Retinal pigment epithelial cell (primary cell): ENCODE measurements around the gene TCF7.

Source experiments
- DNase-seq: peaks from one replicate; pipeline ENCODE4 v3.0.0-alpha.2; 2010; ENCODE audit warnings: low read depth
- H3K4me3 ChIP-seq: 2 replicates; pipeline ENCODE4 v1.5.1; 2011; ENCODE audit warnings: mild to moderate bottlenecking, low read length, control low read depth, moderate library complexity
- TF ChIP-seq, protein P1 (sequence below): conservative IDR thresholded peaks from 2 replicates; pipeline ENCODE4 v1.5.1; 2011; ENCODE audit warnings: low read depth, low read length, control low read depth, inconsistent platforms

Gene TCF7

DNA sequence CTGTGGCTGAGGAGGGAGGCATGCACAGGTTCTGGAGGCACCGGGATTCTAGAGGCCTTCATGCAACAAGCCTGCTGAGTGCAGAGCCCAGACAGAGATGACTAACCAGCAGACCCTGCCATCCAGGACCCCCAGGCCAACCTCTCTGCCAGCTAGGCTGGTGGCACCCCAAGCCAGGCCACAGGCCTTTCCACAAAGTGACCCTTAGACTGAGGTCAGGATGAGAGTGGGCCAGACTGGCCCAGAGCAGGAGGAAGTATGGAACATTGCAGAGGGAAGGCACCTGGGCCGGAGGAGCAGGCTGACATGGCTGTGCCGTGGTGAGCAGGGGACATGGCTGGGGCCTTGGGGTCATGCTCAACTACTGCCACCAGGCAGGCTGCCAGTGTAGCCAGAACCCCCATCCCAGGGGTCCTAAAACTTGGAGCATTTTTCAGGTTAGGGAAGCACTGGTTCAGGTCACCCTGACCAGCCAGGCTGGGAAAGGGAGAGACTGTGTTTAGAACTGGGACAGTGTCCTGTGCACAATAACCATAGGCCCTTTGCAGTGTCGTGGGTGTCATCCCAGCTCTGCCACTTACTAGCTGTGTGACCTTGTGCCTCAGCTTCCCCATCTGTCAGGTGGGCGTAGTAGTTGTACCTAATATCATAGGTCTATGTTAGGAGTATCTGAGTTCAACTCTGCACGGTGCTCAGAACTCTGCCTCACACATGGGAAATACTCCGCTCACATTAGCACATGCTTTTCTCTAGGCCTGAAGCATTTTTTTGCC is 17.3 kb downstream of the TCF7 start:
- no peak overlapping the region for H3K4me3 ChIP-seq
- DNase-seq, result no peak
- TF ChIP-seq, protein P1, sequence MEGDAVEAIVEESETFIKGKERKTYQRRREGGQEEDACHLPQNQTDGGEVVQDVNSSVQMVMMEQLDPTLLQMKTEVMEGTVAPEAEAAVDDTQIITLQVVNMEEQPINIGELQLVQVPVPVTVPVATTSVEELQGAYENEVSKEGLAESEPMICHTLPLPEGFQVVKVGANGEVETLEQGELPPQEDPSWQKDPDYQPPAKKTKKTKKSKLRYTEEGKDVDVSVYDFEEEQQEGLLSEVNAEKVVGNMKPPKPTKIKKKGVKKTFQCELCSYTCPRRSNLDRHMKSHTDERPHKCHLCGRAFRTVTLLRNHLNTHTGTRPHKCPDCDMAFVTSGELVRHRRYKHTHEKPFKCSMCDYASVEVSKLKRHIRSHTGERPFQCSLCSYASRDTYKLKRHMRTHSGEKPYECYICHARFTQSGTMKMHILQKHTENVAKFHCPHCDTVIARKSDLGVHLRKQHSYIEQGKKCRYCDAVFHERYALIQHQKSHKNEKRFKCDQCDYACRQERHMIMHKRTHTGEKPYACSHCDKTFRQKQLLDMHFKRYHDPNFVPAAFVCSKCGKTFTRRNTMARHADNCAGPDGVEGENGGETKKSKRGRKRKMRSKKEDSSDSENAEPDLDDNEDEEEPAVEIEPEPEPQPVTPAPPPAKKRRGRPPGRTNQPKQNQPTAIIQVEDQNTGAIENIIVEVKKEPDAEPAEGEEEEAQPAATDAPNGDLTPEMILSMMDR, result no peak

DNA sequence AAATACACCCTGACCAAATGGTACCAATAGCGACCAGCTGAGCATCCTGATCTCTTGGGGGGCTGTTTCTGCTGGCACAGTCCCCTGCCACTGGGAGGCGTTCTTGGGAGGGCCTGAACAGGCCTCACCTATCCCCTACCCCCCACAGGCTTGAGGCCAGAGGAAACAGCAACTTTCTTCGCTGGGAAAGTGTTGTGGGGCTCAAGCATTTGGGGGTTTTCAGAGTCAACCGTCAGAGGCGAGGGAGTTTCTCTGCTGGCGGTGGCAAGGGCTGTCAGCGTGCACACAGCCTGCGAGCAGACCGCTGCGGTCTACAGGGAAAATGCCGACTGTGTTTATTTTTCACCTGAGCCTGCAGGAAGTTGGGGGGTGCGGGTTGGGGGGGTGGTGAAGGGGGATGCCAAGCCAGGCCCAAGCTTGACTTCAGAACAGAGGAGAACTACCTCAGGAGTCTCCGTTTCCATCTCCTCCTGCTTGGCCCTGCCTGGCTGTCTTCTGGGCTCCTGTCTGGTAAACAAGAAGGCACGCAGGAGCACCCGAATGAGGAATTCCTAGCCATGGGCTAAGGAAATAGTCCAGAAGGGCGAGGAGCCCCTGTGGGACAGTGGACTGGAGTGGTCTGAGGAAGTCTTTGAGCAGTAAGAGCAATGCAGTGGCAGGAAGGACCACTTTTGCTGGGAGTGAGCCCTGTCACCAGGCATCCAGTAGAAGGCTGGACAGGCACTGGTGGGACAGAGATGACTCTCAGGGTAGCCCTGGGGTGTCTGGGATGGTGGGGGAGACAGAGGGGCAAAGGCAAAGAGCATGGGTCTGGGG is 18.1 kb downstream of the TCF7 start:
- DNase-seq, result no peak
- no peak overlapping the region for H3K4me3 ChIP-seq
- TF ChIP-seq, protein P1, result peak; percentile 17

DNA sequence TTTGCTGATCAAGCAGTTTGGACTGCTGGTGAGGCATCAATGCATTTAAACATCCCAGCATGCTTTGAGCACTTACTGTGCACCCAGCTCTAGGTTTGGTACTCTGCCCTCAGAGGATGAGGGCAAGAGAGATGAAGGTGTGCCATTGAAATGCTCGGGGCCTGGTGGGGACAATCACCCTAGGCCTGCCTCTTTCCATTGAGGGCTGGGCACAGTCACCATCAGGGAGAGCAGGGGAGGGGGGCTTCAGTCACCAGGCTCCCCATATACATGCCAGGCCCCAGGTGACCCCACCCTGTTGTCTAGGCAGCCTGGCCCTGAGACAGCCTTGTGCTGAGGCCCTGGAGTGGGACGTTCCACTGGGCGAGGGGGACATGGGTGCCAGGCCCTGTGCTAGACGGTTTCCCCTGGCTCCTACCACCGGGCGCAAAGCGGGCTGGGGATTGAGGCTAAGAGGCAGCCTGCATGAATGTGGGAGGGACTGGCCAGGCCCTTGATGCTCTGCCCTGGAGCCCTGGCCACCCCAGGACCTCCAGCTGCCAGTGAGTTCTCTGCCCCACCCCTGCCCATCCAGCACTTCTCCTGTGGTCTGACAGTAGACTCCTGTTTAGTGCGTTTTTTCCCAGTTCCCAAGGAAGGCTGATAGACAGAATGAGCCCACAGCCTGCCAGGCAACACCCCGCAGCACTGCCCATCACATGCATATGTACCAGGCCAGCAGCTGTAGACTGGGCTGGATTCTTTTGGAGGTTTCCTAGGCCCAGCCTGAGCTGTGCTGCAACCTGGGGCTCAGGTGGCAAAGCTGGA is 18.9 kb downstream of the TCF7 start:
- no peak overlapping the region for H3K4me3 ChIP-seq
- DNase-seq, result no peak
- TF ChIP-seq, protein P1, result no peak

DNA sequence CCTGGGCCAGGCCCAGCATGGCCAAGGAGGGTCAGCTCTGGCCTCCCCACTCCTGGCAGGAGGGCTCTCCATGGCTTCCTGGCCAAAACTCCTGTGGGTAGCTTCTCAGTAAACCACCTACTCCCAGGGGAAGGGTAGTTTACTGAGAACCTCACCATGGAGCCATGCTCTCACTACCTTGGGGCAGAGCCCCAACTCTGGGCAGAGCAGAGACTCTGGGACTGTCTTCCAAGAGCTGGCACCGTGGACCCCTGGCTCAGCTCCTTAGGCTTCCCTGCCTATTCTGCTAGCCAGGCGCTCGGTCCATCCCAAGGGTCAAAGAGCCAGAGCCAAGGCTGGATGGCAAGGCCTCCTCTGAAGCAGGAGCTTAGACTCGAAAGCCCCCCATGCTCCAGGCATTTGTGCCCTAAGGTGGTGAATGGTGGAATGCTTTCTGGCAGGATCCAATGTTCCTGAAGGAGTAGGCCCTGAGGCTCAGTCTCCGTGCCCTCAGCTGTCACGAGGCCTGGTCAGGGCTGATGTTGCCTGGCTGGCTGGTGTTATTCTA is 19.6 kb downstream of the TCF7 start:
- TF ChIP-seq, protein P1, result no peak
- DNase-seq, result no peak
- H3K4me3 ChIP-seq, result no peak overlapping the region

DNA sequence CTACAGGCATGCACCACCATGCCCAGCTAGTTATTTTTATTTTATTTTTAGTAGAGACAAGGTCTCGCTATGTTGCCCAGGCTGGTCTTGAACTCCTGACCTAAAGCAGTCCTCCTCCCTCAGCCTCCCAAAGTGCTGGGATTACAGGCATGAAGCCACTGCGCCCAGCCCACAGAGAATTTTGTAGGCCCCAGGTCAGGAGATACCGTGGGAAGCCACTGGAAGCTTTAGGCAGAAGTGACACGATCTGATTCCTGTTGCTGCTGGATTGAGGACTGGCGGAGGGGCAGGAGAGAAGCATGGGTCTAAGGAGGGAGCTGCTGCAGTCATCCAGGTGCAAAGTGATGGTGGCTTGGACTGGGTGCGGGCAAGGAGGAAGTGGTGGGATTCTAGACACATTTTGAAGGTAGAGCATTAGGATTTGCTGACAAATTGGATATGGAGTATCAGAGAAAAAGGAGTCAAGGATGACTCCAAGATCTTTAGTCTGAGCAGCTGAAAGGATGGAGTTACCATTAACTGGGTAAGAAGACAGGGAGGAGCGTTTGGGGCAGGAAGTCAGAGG is 20.7 kb downstream of the TCF7 start:
- no peak overlapping the region for H3K4me3 ChIP-seq
- TF ChIP-seq, protein P1, result no peak
- no peak for DNase-seq

DNA sequence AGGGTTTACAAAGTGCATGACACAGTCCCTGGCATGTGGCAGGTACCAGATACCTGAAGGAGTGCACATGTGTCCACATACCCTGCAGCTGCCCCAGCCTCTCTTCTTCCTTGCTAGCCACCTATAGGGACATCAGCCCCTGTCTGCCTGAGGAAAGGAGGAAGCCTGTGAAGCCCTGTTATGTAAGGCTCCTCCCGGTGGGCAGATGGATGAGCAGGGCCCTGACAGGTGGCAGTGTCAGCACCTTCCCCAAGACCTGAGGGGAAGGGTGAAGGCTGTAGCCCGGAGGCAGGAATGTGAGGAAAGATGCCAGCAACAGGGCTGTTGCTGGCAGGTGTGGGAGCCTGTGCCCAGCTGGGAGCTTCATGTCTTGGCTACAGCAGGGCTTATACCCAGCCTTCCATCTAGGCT is 21.7 kb downstream of the TCF7 start:
- TF ChIP-seq, protein P1, result no peak
- H3K4me3 ChIP-seq, result no peak overlapping the region
- no peak for DNase-seq
